Neural progenitor cell (in vitro differentiated cells): ENCODE data around the gene TCOF1. TPM values are rescaled to one million over a fixed set of nuclear protein-coding genes. Genes with fewer than 3 reads are reported as not detected.

Experiments used
- DNase-seq: peaks from one replicate; pipeline ENCODE4 v3.0.0-alpha.2; 2016; ENCODE audit warnings: low spot score
- H2AFZ ChIP-seq: fragments of 200-600 bp; sonication (generic); replicated peaks from 2 replicates; pipeline ENCODE4 v1.6.1; 2016; ENCODE audit warnings: antibody characterized with exemption
- H3F3A ChIP-seq: fragments of 200-600 bp; sonication (generic); 2 replicates; pipeline ENCODE4 v1.6.1; 2016; ENCODE audit warnings: antibody characterized with exemption, low read depth
- H3K27ac ChIP-seq: fragments of 200-600 bp; sonication (generic); 2 replicates; pipeline ENCODE4 v1.5.1; 2016; ENCODE audit warnings: mild to moderate bottlenecking
- H3K27me3 ChIP-seq: fragments of 200-600 bp; sonication (generic); 2 replicates; pipeline ENCODE4 v1.6.1; 2016; ENCODE audit warnings: mild to moderate bottlenecking, moderate library complexity
- H3K36me3 ChIP-seq: fragments of 200-600 bp; sonication (generic); 2 replicates; pipeline ENCODE4 v1.5.1; 2016
- H3K4me1 ChIP-seq: fragments of 200-600 bp; sonication (generic); 2 replicates; pipeline ENCODE4 v1.6.1; 2016; ENCODE audit warnings: mixed run types
- H3K4me2 ChIP-seq: fragments of 200-600 bp; sonication (generic); 2 replicates; pipeline ENCODE4 v1.6.1; 2016
- H3K4me3 ChIP-seq: fragments of 200-600 bp; sonication (generic); 2 replicates; pipeline ENCODE4 v1.5.1; 2016
- H3K79me2 ChIP-seq: fragments of 200-600 bp; sonication (generic); 2 replicates; pipeline ENCODE4 v1.6.1; 2016; ENCODE audit warnings: low read depth
- H3K9ac ChIP-seq: fragments of 200-600 bp; sonication (generic); 2 replicates; pipeline ENCODE4 v1.6.1; 2016
- H3K9me3 ChIP-seq: fragments of 200-600 bp; sonication (generic); 2 replicates; pipeline ENCODE4 v1.5.1; 2016; ENCODE audit warnings: low read depth
- H4K20me1 ChIP-seq: fragments of 200-600 bp; sonication (generic); 2 replicates; pipeline ENCODE4 v1.6.1; 2016; ENCODE audit warnings: low read depth
- H3K27ac Mint-ChIP-seq: 3 replicates; pipeline ENCODE4 v1.8.0; 2021; ENCODE audit warnings: mixed read lengths
- H3K27me3 Mint-ChIP-seq: 2 replicates; pipeline ENCODE4 v1.8.0; 2022; ENCODE audit warnings: low read depth, mild to moderate bottlenecking, inconsistent platforms, moderate library complexity, mixed read lengths; ENCODE audit not compliant: insufficient read depth
- H3K36me3 Mint-ChIP-seq: 3 replicates; pipeline ENCODE4 v1.8.0; 2021; ENCODE audit warnings: mixed read lengths
- H3K4me1 Mint-ChIP-seq: 3 replicates; pipeline ENCODE4 v1.8.0; 2021; ENCODE audit warnings: mixed read lengths
- H3K4me3 Mint-ChIP-seq: 3 replicates; pipeline ENCODE4 v1.8.0; 2021; ENCODE audit warnings: mild to moderate bottlenecking, moderate library complexity, mixed read lengths
- H3K9me3 Mint-ChIP-seq: 3 replicates; pipeline ENCODE4 v1.8.0; 2020; ENCODE audit warnings: mixed read lengths
- EZH2 ChIP-seq: fragments of 200-600 bp; sonication (generic); IDR thresholded peaks from 2 replicates; pipeline ENCODE4 v1.6.1; 2017; ENCODE audit warnings: antibody characterized with exemption, mild to moderate bottlenecking, moderate library complexity
- EZH2phosphoT487 ChIP-seq: fragments of 200-600 bp; sonication (generic); IDR thresholded peaks from 2 replicates; pipeline ENCODE4 v1.6.1; 2017; ENCODE audit warnings: antibody characterized with exemption
- total RNA-seq: library from RNA; depleted of rRNA; stranded (reverse); fragments of >200 nt; gene quantifications from 2 replicates; pipeline ENCODE4 v1.2.3, GENCODE V29; 2015; ENCODE audit warnings: low replicate concordance
- TF ChIP-seq, protein P1 (sequence below): fragments of 200-600 bp; sonication (generic); IDR thresholded peaks from 2 replicates; pipeline ENCODE4 v1.5.1; 2017; ENCODE audit warnings: antibody characterized with exemption, mild to moderate bottlenecking

TCOF1 gene
- total RNA-seq, 1 donor from 2014 or later: 37.9 TPM

DNA sequence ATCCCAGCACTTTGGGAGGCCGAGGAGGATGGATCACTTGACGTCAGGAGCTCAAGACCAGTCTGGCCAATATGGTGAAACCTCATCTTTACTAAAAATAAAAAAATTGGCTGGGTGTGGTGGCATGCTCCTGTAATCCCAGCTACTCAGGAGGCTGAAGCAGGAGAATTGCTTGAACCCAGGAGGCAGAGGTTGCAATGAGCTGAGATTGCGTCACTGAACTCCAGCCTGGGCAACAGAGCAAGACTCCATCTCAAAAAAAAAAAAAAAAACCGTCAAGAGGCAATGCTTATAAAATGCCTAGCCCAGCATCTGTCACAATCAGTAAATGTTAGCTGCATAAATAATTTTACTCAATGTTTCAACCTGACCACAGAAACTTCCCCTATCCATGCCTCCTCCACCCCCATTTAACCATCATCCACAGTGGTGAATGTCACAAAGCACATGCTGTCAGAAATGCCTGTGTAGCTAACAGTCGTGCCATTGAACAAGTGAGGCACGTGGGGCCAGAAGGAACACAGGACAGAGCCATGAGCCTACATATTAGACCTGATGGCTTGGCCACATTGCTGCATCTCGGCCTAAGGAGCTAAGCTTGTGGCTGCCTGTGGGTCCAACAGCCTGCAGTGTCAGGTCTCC, 16.8 kb upstream of the TCOF1 start:
- Histone ChIP-seq H3K27ac (no peak overlapping the region), H3K4me2 (no peak overlapping the region), H3F3A (no peaks in the 10 kb centered on the region), H3K4me3 (no peak overlapping the region), H3K4me1 (peaks cover 3% of the 10 kb centered on the region), H3K9me3 (no peaks in the 10 kb centered on the region), H3K36me3 (no peaks in the 10 kb centered on the region), H3K79me2 (no peaks in the 10 kb centered on the region), H3K9ac (no peak overlapping the region), H2AFZ (no peak overlapping the region), H4K20me1 (no peaks in the 10 kb centered on the region), H3K27me3 (no peaks in the 10 kb centered on the region)
- Mint-ChIP-seq H3K36me3 (no peaks in the 10 kb centered on the region), H3K9me3 (peaks cover 3% of the 10 kb centered on the region), H3K4me1 (peaks cover 36% of the 10 kb centered on the region), H3K27me3 (peaks cover 11% of the 10 kb centered on the region), H3K27ac (no peak overlapping the region), H3K4me3 (no peak overlapping the region)
- DNase-seq: no peak
- TF ChIP-seq EZH2 (no peak), EZH2phosphoT487 (no peak)
- TF ChIP-seq, protein P1, sequence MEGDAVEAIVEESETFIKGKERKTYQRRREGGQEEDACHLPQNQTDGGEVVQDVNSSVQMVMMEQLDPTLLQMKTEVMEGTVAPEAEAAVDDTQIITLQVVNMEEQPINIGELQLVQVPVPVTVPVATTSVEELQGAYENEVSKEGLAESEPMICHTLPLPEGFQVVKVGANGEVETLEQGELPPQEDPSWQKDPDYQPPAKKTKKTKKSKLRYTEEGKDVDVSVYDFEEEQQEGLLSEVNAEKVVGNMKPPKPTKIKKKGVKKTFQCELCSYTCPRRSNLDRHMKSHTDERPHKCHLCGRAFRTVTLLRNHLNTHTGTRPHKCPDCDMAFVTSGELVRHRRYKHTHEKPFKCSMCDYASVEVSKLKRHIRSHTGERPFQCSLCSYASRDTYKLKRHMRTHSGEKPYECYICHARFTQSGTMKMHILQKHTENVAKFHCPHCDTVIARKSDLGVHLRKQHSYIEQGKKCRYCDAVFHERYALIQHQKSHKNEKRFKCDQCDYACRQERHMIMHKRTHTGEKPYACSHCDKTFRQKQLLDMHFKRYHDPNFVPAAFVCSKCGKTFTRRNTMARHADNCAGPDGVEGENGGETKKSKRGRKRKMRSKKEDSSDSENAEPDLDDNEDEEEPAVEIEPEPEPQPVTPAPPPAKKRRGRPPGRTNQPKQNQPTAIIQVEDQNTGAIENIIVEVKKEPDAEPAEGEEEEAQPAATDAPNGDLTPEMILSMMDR: no peak

DNA sequence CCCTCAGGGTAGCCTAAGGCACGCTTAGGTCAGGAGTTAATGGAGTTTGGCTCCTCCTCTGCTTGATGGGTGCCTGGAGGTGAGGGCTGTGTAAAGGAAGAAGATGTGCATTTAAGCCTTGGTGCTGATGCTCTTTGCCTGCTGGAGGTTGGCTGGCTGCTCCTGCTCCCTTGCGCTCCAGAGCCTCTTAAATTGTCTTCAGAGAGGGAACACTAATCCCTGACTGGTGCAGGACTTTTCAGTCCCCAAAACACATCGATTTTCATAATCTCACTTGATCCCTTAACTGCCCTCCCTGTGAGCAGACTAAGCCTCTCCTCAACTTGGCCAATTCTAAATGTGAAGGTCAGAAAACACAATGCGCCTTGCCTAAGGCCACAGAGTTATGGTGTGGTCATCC, 16.2 kb upstream of the TCOF1 start:
- peaks cover 3% of the 10 kb centered on the region for H3K9me3 Mint-ChIP-seq
- TF ChIP-seq EZH2 (no peak), EZH2phosphoT487 (no peak)
- TF ChIP-seq, protein P1: no peak
- H3K4me3 Mint-ChIP-seq: no peak overlapping the region
- no peaks in the 10 kb centered on the region for H3K9me3 ChIP-seq
- no peaks in the 10 kb centered on the region for H3K36me3 Mint-ChIP-seq
- H3K4me1 Mint-ChIP-seq: peaks cover 42% of the 10 kb centered on the region
- no peaks in the 10 kb centered on the region for H3K27me3 ChIP-seq
- no peaks in the 10 kb centered on the region for H4K20me1 ChIP-seq
- DNase-seq: no peak
- H3K27ac Mint-ChIP-seq: no peak overlapping the region
- H3K27ac ChIP-seq: no peak overlapping the region
- H2AFZ ChIP-seq: no peak overlapping the region
- no peaks in the 10 kb centered on the region for H3K79me2 ChIP-seq
- H3F3A ChIP-seq: no peaks in the 10 kb centered on the region
- no peaks in the 10 kb centered on the region for H3K36me3 ChIP-seq
- H3K4me1 ChIP-seq: peaks cover 5% of the 10 kb centered on the region
- no peak overlapping the region for H3K9ac ChIP-seq
- no peak overlapping the region for H3K4me3 ChIP-seq
- H3K27me3 Mint-ChIP-seq: peaks cover 11% of the 10 kb centered on the region
- no peak overlapping the region for H3K4me2 ChIP-seq

DNA sequence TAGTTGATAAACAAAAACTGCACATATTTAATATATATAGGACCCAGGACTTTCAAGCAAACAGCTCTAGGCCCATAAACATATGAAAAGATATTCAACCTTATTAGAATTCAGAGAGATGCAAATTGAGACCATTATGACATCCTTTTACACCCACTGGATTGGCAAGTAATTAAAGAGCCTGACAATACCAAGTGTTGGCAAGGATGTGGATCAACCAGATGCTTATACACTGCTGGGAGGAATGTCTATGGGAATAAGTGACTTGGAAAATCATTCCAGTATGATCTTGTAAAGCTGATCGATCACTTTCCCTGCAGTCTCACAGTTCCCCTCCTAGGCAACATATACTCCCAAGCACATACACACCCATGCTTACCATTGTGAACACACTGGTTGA, 15.5 kb upstream of the TCOF1 start:
- H3K9me3 Mint-ChIP-seq: peaks cover 3% of the 10 kb centered on the region
- Histone ChIP-seq H3K79me2 (no peaks in the 10 kb centered on the region), H3K9ac (no peak overlapping the region), H3K4me3 (no peak overlapping the region), H3K27me3 (no peaks in the 10 kb centered on the region), H3F3A (no peaks in the 10 kb centered on the region), H3K27ac (no peak overlapping the region), H3K36me3 (no peaks in the 10 kb centered on the region), H3K4me1 (peaks cover 5% of the 10 kb centered on the region), H4K20me1 (no peaks in the 10 kb centered on the region), H3K4me2 (no peak overlapping the region), H2AFZ (no peak overlapping the region), H3K9me3 (no peaks in the 10 kb centered on the region)
- peaks cover 49% of the 10 kb centered on the region for H3K4me1 Mint-ChIP-seq
- peaks cover 11% of the 10 kb centered on the region for H3K27me3 Mint-ChIP-seq
- no peaks in the 10 kb centered on the region for H3K36me3 Mint-ChIP-seq
- H3K4me3 Mint-ChIP-seq: no peak overlapping the region
- DNase-seq: no peak
- TF ChIP-seq EZH2phosphoT487: no peak
- TF ChIP-seq, protein P1: no peak
- no peak for TF ChIP-seq EZH2
- H3K27ac Mint-ChIP-seq: no peak overlapping the region
